SHP77 treated with DMSO at 0.1 percent for 48 hours (cell line): ENCODE measurements around the gene SIPA1L3.
"Not testable (repeated sequence)": the region's sequence is repeated elsewhere in the genome, so short reads cannot be mapped to it uniquely, and the experiment has no call there.

ENCODE experiments used
- DNase-seq: peaks from one replicate; lab custom pipeline; 2025; lab: John Stamatoyannopoulos, UW

Gene SIPA1L3

DNA sequence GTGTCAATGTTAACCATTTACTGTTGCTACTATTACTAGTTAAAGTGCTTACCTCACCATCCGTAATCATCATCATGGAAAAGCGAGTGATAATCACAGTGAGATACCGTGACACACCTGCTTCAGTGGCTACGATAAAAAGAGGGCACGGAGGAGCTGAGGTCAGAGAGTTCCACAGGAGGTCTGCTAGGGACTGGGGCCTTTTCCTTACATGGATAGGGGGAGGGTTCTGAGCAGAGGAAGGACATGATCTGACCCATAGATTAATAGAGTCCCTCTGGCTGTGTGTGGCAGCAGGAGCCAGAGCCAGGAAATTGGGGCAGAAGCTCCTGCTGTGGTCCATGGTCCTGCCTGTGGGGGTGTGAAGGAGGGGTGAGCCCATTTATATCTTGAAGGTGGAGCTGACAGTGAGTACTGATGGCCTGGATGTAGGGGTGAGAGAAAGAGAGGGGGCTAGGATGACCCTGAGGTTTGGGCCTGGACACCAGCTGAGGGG is 136.7 kb downstream of the SIPA1L3 start:
- no peak for DNase-seq

DNA sequence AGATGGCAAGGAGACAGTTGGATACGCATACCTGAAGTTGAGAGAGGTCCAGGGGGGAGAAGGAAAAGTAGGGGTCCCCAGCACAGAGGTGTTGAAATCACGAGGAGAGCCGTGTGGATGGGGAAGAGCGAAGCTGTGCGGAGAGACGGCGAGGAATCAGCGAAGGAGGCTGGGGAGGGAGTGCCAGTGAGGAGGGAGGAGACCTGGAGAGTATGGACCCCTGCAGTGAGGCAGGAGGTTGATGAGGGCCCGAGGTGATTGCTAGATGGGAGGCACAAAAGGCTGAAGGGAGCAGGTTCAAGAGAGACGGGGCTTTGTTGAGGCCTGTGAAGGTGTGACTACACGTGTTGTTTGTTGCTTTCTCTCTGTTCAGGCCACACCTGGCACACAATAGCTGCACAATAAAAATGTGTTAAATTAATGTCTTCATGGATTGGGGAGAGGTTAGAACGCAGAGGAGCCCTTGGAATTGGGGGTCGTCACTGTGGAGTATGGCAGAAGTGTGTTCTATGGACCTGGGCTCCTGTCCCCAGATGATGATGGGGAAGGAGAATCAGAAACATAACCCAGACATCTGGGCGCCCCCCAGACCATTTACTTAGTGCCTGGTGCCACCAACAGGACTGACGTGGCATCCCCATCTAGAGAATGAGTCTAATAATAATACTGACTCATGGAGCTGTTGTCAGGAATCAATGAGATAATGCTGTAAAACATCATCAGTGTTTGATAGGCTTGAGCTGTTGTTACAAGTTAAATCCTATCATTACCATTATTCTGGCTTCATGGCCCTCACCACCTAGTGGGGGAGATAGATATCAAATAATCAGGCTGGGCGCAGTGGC is 137.5 kb downstream of the SIPA1L3 start:
- DNase-seq, result no peak

DNA sequence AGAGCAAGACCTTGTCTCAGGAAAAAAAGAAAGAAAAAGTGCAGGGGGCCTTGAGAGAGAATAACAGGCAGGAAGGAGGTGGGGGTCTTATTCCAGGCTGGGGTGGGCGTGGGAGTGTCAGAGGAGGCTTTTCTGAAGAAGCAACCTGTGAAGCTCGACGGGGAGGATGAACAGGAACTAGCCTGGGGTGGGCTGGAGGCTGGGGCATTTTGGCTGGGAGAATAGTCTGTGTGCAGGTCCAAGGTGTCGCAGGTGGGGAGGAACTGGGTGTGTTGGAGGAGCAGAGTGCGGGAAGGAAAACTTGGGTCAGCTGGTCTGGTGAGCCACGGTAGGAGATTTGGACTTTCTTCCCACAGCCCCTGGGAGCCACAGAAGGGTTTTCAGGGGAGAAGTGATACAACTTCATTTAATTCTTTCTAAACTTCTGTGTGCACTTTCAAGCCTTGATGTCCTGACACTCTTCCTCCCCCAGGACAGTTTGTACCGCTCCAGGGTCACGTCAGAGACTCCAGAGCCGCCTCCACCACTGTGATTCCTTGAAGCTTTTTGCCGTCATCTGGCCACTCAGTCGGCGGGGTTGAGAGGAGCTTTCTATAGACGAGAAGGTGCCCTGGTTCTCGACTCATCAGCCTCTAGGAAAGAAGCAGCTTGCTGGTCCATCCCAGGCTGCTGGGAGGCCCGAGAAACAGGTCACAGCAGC is 138.7 kb downstream of the SIPA1L3 start:
- no peak for DNase-seq

DNA sequence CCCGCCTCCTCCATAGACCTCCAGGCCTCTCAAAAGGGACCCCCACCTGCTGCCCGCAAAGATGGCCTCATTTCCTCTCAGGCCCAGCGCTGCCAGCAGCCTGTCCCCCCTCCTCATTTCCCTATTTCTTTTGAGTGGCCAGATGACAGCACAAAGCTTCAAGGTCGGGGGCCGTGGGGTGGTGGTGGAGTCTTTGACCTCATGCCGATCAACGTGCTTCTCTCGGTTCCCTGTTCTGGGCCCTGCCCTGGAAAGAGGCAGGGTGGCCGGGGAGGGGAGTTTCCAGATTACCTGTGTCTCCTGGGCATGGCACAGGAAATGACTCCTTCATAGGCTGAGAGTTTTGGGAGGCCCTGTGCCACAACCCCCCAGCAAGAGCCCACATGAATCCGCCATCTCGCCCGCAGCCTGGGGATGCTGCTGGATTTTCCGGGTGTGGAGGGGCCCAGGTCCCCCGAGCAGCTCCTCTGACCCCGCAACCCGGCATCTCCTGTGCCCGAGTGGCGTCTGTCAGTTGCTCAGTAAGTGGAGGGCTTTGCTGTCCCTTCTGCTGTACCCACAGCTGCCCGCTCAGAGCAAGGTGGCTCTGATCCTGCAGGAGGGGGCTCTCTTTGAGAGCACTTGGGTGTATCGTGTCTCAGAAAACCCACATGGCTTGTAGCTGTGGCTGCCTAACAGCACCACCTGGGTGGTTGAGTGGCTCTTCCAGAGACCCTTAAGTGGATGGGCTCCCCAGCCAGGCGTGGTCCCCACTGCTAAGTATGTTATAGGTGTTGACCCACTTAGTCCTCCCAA is 139.4 kb downstream of the SIPA1L3 start:
- DNase-seq, result no peak

DNA sequence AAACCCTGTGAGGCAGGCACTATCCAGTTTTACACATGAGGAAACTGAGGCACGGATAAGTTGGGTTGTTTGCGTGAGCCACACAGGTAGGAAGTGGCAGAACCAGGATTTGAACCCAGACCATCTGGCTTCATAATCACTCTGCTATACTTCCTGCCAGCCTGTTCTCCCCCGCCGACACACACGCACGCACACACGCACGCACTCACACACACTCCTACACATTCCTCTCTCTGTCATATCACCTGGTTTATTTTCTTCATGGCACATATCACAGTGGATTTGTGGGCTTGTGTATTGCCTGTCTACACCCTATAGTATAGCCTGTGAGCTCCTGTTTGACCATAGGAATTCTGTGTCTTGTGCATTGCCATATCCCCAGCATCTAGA is 140.0 kb downstream of the SIPA1L3 start:
- DNase-seq, result no peak

DNA sequence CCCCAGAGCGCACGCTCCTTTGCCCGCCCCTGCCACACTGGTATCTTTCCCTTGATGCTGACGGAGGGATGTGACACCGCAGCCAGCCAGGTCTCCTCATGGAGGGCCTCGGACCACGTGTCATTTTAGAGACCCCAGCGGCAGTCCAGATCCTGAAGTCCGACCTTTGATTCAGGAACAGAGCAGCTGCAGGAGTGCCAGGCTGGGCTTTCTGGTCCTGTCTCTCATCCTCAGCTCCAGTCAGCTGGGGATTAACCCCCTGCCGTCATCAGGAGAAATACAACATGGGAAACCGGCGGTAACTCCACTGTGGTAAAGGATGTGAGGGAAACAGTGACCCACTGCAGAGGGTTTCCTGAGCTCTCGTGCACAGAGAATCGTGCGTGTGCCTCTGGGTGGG is 140.6 kb downstream of the SIPA1L3 start:
- no peak for DNase-seq

DNA sequence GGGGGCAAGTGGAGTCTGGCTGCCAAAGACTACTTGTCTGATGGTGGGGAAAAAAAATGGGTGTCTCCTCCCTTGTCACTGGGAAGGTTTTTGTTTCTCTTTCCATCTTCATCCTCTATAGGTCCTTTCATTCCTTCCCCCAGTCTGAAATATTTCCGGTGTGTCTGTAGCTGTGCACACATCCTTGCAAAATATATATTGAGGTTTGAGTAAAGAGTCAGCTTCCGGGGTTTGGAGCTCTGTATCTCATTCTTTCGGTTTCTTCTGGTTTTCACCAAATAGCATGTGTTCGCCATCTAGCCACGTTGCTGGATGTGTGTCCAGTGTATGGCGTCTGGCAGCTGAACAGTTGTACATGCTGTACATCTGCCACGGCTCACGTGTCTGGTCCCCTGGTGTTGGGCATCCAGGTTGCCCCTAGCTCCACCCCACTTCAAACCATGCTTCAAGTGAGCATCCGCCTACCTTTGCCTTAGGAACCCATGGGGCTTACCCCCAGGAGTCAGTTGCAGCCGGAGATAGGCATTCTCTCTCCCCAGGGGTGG is 142.2 kb downstream of the SIPA1L3 start:
- no peak for DNase-seq

DNA sequence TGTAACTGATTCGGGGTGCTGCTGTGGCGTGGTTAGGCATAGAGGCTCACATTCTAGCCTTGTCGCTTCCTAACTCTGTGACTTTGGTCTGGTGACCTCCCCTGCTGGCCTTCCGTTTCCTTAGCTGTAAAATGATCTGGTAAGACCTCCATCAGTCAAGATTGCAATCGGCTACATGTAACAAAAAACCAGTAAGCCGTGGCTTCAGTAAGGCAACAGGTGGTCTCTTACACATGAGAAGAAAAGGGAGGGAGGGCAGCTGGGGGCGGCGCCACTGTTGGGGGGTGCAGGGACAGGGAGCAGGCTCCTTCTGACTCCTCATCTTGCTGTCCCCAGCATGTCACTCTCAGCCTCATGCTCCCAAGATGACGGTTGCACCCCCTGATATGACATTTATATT is 148.0 kb downstream of the SIPA1L3 start:
- no peak for DNase-seq

DNA sequence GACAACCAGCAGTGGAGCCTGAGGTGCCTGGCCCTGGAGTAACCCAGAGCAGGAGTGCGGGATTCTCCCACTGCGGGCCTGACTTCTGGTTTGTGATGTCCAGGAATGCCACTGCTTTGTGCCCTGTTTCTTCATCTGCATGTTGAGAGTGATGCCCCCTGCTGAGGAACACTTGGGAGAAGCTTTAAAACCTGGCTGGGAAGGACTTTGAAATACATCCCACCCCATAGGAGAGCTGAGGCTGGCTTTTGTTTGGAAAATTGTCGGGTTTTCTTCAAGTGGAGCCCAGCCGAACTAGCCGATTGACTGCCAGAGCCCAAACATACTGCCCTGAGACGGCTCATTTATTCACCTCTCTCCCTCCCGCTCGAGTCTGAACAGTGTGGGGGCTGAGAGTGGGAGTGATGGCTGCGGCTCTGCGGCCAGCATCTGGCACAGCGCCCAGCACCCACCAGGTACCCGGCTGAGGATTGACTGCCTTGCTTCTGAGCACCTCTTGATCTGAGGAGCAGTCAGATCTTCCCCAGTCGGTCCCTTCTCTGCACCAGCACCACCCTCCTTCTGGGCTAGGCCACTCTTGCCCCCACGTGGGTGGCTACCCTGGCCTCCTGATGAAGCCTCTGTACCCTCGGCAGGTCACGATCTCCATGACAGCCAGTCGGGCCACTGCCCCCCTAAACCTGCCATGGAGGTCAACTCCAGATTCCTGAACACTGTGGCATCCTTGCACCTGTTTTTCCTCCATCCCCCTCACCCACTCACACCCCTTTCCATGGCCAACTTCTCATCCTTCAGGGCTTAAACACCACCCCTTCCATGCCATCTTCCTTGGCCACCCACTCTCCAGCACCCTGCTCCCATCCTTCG is 148.9 kb downstream of the SIPA1L3 start:
- DNase-seq, result no peak

DNA sequence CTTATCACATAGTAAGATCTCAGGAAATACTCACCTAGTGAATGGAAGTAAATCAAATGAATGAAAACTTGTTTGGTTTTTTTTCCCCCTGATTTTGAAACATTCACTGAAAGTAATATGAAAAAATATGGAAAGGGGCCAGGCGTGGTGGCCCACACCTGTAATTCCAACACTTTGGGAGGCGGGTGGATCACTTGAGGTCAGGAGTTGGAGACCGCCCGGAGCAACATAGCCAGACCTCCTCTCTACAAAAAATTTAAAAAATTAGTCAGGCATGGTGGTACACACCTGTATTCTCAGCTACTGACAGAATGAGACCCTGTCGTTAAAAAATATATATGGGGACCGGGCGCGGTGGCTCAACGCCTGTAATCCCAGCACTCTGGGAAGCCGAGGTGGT is 149.6 kb downstream of the SIPA1L3 start:
- DNase-seq, result no peak

DNA sequence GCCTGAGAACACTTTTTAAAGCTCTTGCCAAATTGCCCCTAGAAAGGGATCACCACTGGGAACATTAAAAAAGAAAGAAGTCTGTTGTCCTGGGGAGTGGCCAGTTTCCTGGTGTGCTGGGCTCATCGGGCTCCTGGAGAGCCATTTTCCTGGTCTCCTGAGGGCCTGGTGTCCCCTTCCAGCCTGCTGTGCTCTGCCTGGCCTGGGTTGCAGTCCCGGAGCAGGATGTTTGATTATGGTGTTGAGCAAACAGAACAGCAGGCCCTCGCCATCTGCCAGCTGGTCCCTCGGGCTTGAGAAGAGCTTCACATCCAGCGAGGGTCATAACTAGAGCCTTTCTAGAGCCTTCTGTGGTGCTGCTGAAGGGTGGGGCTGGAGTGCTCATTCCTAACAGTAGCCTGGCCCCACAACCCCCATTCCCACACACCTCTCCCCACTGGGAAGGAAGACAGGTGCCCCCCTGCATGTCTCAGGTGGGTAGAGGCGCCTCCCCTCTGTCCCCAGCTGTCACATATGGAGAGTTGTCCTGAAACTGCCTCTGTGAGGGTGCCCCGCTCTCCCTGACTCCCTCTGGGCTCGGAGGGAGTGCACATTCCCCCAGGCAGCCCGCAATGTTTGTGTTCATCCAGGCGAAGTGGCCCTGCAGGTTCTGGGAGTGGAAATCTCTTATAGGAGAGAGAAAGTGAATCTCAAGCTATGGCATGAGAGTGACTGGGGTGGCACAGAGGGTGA is 151.1 kb downstream of the SIPA1L3 start:
- peak; percentile 98 for DNase-seq

DNA sequence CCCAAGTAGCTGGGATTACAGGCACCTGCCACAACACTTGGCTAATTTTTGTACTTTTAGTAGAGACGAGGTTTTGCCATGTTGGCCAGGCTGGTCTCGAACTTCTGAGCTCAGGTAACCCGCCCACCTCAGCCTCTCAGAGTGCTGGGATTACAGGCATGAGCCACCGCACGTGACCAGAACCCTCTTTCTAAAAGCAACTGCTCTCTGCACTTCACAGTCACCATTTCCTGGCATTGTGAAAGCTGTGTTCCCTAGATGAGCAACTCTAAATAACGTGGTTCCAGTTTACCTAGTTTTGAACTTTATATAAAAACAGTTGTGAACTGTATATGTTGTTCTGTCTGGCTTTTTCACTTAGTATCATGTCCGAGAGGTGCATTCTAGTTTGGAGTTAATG is 152.9 kb downstream of the SIPA1L3 start:
- no peak for DNase-seq

DNA sequence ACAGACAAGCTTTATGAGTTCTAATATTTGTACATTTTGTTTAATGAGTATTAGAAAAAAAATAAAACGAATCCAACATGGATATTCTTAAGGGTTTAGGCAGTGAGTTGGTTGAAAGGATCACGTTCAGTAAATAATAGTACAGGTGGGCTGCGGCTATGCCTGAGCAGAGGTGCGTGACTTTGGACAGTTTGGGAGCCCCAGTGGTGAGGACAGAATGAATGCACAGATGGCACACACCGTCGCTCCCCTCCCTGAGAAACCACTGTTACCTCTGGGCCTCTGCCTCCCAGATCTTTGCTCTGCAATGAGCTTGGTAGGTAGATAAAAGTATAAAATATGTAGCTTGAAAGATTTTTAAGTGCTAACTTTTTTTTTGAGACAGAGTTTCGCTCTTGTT is 153.3 kb downstream of the SIPA1L3 start:
- DNase-seq, result no peak

DNA sequence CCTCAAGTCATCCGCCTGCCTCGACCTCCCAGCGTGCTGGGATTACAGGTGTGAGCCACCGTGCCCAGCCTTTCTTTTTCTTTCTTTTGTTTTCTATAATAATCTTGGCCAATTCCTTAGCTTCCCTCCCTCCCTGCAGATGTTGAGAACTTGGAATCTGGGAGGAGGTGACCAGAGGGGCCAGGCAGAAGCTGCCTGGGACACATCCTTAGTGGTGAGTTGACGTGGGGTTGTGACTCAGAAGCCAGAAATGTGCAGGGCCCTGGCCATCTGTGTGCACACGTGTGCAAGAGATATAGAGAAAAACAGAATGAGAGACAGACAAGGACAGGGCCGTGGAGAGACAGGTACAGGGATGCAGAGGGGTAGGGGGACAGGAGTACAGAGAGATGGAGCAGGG is 154.3 kb downstream of the SIPA1L3 start:
- no peak for DNase-seq

DNA sequence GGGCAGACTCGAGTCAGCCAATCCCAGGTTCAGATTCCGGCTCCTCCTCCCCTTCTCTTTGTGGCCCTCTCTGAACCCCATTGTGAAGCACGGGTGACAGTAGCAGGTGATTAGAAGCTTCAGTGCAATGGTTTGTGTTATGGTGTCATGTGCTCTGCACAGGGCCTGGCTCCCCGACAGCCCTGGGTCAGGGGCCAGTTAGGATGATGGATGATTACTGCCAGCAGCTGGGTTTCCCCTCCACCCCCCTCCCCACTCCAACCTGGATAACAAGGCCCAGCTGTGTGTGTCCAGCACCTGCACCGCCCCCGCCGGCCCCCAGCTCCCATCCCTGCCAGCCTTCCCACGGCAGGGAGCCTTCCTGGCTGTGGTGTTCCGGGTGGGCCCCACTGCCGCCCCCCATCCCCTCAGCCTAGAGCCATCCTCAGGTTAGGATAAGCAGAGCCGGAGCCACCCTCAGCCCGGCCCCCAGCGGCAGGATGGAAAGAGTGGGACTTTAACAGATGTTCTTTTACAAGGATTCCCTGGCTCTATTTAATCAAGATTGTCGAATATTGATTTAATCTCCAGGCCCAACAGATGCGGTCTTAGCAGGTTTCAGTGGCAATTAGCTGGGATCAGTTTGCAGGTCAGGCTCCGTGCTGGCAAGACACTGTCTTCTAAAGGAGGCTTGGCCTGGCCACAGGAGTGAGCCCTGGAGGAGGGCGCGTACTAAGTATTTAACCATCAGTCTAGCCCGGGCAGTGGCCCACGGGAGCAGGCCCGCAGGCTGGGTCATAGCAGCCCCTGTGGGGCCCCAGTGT is 156.2 kb downstream of the SIPA1L3 start:
- DNase-seq, result peak; percentile 97

DNA sequence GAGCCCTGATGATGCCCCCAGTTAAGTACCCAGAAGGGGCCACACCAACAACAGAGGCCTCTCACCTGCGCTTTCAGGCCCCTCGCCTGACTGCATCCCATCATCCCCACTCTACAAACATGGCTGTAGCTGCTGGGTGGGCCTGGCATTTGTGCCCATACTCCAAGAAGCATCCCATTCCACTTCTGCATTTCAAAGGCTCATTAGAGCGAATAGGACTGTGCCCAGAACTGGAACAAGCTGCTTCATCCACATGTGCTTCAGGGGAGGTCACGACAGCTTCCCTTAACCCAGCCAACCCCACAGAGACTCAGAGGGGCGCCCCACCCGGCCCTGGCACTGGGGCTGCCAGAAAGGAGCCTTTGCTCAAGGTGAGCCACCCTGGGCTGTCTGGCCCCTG is 156.9 kb downstream of the SIPA1L3 start:
- DNase-seq, result peak; percentile 29

DNA sequence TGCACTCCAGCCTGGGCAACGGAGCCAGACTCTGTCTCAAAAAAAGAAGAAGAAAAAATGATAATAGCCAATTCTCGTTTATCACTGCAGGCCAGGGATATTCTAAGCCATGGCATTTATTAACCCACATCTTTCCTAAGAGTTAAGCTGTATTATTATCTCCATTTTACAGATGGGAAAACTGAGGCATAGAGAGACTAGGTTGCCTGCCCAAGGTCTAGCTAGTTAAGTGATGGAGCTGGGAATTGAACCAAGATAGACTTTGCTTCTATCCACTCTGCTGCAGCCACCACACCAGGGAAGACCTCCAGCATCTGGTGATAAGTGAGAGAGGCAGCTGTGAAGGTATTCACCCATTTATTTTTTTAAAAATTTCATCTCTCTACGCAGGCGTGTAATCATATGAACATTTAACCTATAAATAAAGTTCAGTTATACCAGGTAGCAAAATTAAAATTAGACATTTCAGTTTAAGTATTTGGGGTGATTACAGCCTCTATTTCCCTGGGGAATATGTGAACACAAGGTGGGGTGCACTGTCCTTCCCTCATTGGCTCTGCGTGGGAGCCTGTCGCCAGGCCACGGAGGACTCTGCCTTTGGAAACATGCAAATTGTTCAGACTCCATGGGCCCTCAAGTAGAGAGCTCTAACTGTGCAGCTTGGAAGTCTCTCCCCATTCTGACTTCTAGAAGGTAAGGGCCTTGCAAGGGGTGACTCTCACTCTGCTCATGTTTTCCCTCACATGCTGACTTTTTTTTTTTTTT is 157.8 kb downstream of the SIPA1L3 start:
- DNase-seq, result no peak

DNA sequence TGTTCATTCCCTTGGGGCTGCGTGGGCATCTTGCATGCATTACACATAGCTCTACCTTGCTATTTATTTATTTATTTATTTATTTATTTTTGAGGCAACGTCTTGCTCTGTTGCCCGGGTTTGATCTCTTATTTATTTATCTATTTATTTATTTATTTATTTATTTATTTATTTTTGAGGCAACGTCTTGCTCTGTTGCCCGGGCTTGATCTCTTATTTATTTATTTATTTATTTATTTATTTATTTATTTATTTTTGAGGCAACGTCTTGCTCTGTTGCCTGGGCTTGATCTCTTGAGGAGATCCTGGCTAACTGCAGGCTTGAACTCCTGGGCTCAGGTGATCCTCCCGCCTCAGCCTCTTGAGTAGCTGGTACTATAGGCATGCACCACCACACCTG is 158.8 kb downstream of the SIPA1L3 start:
- not testable (repeated sequence) for DNase-seq

DNA sequence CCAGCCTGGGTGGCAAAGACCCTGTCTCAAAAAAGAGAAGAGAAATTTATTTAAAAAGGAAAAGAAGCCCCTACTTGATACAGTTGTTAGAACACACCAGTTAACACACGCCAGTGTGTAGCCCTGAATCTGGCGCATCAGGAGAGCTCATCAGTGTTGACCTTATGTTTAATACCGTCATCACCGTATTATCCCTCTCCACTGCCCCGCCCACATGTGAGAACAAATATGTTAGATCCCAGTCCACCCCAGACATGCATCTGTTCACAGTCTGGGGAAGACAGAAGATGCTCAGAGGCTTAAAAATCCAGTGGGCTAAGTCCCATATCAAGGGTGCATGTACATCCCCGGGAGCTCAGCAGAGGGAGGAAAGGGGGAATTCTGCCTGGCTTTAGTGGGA is 161.8 kb downstream of the SIPA1L3 start:
- DNase-seq, result peak; percentile 85
